Measurements from ENCODE around the gene SDK1. TPM values are rescaled to one million over a fixed set of nuclear protein-coding genes. Genes with fewer than 3 reads are reported as not detected.

SDK1 gene
- total RNA-seq, 1 experiment from 2014 or later: 7.1 TPM

DNA sequence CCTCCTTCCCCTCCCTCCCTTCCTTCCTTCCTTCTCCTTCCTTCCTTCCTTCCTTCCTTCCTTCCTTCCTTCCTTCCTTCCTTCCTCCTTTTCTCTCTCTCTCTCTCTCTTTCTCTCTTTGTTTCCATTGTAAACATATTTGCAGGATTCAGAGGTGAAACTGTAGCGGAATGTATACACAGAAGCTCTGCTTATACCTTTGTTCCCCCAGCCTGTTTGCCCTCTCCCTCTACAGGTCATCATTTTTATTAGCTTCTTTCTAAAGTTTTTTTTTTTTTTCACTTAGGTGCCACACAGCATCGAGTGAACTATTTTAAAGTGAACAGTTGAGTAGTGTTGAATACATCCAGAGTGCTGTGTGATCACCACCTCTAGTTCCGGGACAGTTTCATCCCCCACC is 20.7 kb downstream of the SDK1 start:
- H3K27ac Mint-ChIP-seq (ENCODE audit: unreplicated experiment): peak overlapping the region; percentile 54
- Histone ChIP-seq H3K36me3 (ENCODE audit: control insufficient read depth, insufficient read depth, low read length) (no peaks in the 10 kb centered on the region), H3K27me3 (replicated peaks; ENCODE audit: control insufficient read depth, insufficient read depth, low read length) (no peaks in the 10 kb centered on the region), H3K9me3 (no peaks in the 10 kb centered on the region), H3K4me3 (ENCODE audit: low read depth, low read length) (no peak overlapping the region), H3K4me1 (0 out of 2 replicates have a peak, but pooled peaks cover 5% of the 10 kb centered on the region)
- DNase-seq: no peak
- H3K4me3 Mint-ChIP-seq (ENCODE audit: unreplicated experiment): peak overlapping the region; percentile 63
- ChIA-PET CTCF (interaction anchor here (0.8 kb wide), 1 partner anchor 13 kb away, joined by 4 read pairs; no protein-coding TSS in a partner anchor), POLR2A (no interaction called here)
- no TSS peak for BruUV-seq (replicated peaks)
- no peaks in the 10 kb centered on the region for H3K36me3 Mint-ChIP-seq (ENCODE audit: insufficient read depth, unreplicated experiment)
- peaks cover 7% of the 10 kb centered on the region for H3K4me1 Mint-ChIP-seq (ENCODE audit: low read depth, unreplicated experiment)
- intact Hi-C loops (cut with micrococcal nuclease; ENCODE audit: unreplicated experiment): loop anchor here (10.0 kb wide), 1 partner anchor 57 kb away; no protein-coding TSS in a partner anchor
- no peaks in the 10 kb centered on the region for H3K27me3 Mint-ChIP-seq (ENCODE audit: insufficient read depth, unreplicated experiment)
- no peaks in the 10 kb centered on the region for H3K9me3 Mint-ChIP-seq (ENCODE audit: unreplicated experiment)
- no peak for TF ChIP-seq CTCF (IDR thresholded peaks at IDR 0.05; ENCODE audit: insufficient read depth in 1 of 2, low read depth in 1 of 2, low read length in 1 of 2, severe bottlenecking in 1 of 2, unreplicated experiment in 1 of 2)

DNA sequence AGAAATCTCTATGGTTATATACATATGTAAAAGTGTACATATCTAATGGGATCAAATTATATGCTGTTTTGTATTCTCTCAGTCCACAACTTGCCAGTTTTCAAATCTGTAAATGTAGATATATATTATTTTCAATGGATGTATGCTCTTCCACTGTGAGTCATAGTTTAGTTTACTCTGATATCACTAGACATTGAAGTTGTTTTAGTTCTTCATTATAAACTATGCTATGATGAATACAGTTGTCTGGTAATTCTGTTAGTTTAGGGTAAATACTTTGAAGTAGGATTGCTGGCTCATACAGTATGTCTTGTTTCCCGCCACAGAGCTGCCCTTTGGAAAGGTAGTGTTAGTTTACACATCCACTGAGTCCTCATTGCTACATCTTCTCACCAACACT is 25.2 kb downstream of the SDK1 start:
- Histone ChIP-seq H3K4me3 (ENCODE audit: low read depth, low read length) (no peak overlapping the region), H3K4me1 (0 out of 2 replicates have a peak, but pooled peaks cover under 1% of the 10 kb centered on the region), H3K9me3 (no peaks in the 10 kb centered on the region), H3K36me3 (ENCODE audit: control insufficient read depth, insufficient read depth, low read length) (no peaks in the 10 kb centered on the region), H3K27me3 (replicated peaks; ENCODE audit: control insufficient read depth, insufficient read depth, low read length) (no peaks in the 10 kb centered on the region)
- Mint-ChIP-seq H3K36me3 (ENCODE audit: insufficient read depth, unreplicated experiment) (no peaks in the 10 kb centered on the region), H3K27ac (ENCODE audit: unreplicated experiment) (no peak overlapping the region), H3K9me3 (ENCODE audit: unreplicated experiment) (no peaks in the 10 kb centered on the region), H3K27me3 (ENCODE audit: insufficient read depth, unreplicated experiment) (no peaks in the 10 kb centered on the region), H3K4me1 (ENCODE audit: low read depth, unreplicated experiment) (peaks cover 7% of the 10 kb centered on the region), H3K4me3 (ENCODE audit: unreplicated experiment) (no peak overlapping the region)
- ChIA-PET CTCF (no interaction called here), POLR2A (no interaction called here)
- intact Hi-C loops (cut with micrococcal nuclease; ENCODE audit: unreplicated experiment): loop anchor here (10.0 kb wide), 1 partner anchor 61 kb away; no protein-coding TSS in a partner anchor
- BruUV-seq (replicated peaks): no TSS peak
- TF ChIP-seq CTCF (IDR thresholded peaks at IDR 0.05; ENCODE audit: insufficient read depth in 1 of 2, low read depth in 1 of 2, low read length in 1 of 2, severe bottlenecking in 1 of 2, unreplicated experiment in 1 of 2): no peak
- DNase-seq: no peak

- H3K36me3 ChIP-seq (ENCODE audit: control insufficient read depth, insufficient read depth, low read length): no peaks in the 10 kb centered on the region
- no peaks in the 10 kb centered on the region for H3K27me3 ChIP-seq (replicated peaks; ENCODE audit: control insufficient read depth, insufficient read depth, low read length)
- no peaks in the 10 kb centered on the region for H3K9me3 ChIP-seq
- H3K4me1 ChIP-seq: no peaks in the 10 kb centered on the region
- Mint-ChIP-seq H3K4me3 (ENCODE audit: unreplicated experiment) (no peak overlapping the region), H3K36me3 (ENCODE audit: insufficient read depth, unreplicated experiment) (no peaks in the 10 kb centered on the region), H3K27me3 (ENCODE audit: insufficient read depth, unreplicated experiment) (no peaks in the 10 kb centered on the region), H3K4me1 (ENCODE audit: low read depth, unreplicated experiment) (no peaks in the 10 kb centered on the region), H3K9me3 (ENCODE audit: unreplicated experiment) (no peaks in the 10 kb centered on the region), H3K27ac (ENCODE audit: unreplicated experiment) (no peak overlapping the region)
- ChIA-PET CTCF (no interaction called here), POLR2A (no interaction called here)
- DNase-seq: no peak
- no peak overlapping the region for H3K4me3 ChIP-seq (ENCODE audit: low read depth, low read length)
- intact Hi-C loops (cut with micrococcal nuclease; ENCODE audit: unreplicated experiment): loop anchor here (10.0 kb wide), 1 partner anchor 62 kb away; no protein-coding TSS in a partner anchor
- TF ChIP-seq CTCF (IDR thresholded peaks at IDR 0.05; ENCODE audit: insufficient read depth in 1 of 2, low read depth in 1 of 2, low read length in 1 of 2, severe bottlenecking in 1 of 2, unreplicated experiment in 1 of 2): no peak
- no TSS peak for BruUV-seq (replicated peaks)
Measured at GRCh38 chr7:3327099-3327498, 26.0 kb downstream of the SDK1 start.

All from Caco-2 (cell line).